Measurements from ENCODE around the gene LAMB1.

DNA sequence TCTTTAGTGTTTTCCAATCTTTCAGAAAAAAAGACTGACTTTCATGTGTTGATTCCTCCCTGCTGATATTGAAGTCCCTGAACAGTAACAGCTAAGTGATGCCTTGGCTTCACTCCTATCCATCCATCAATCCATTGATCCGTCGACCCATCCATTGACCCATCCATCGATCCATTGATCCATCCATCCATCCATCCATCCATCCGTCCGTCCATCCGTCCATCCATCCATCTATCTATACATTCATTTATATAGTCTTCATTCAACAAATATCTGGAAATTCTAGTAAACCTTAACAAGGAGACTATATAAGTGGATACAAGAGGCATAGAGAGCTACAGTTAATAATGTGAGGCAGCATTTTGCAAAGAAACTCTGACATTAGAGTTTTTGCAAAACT, 21.6 kb upstream of the LAMB1 start:
- TF ChIP-seq, protein P1, sequence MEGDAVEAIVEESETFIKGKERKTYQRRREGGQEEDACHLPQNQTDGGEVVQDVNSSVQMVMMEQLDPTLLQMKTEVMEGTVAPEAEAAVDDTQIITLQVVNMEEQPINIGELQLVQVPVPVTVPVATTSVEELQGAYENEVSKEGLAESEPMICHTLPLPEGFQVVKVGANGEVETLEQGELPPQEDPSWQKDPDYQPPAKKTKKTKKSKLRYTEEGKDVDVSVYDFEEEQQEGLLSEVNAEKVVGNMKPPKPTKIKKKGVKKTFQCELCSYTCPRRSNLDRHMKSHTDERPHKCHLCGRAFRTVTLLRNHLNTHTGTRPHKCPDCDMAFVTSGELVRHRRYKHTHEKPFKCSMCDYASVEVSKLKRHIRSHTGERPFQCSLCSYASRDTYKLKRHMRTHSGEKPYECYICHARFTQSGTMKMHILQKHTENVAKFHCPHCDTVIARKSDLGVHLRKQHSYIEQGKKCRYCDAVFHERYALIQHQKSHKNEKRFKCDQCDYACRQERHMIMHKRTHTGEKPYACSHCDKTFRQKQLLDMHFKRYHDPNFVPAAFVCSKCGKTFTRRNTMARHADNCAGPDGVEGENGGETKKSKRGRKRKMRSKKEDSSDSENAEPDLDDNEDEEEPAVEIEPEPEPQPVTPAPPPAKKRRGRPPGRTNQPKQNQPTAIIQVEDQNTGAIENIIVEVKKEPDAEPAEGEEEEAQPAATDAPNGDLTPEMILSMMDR (IDR thresholded peaks at IDR 0.05; ENCODE audit: low read depth, low read length), result no peak
- no peak for TF ChIP-seq EZH2phosphoT487 (IDR thresholded peaks at IDR 0.05; ENCODE audit: low read depth)

Measured in OCI-LY3 (cell line).